ENCODE data around the gene CH25H. TPM values are rescaled to one million over a fixed set of nuclear protein-coding genes. Genes with fewer than 3 reads are reported as not detected.
"Not testable (repeated sequence)": the region's sequence is repeated elsewhere in the genome, so short reads cannot be mapped to it uniquely, and the experiment has no call there.

CH25H gene
- 0.74 TPM for total RNA-seq

GRCh38 chr10:89207181-89207800, at the start of gene CH25H:
CH25H (minus strand) TSS chr10:89207317; CDS start chr10:89207292, 25 bp downstream.
- DNase-seq (ENCODE audit: extremely low spot score in 2 of 2) = peak in 1 of 2 donors; percentile 92
- peak within 1 kb of the TSS; percentile 85 for H3K27ac ChIP-seq
- H3K36me3 ChIP-seq = no peaks in the 10 kb centered on the region
- H3K9me3 ChIP-seq = no peaks in the 10 kb centered on the region
- H3K27me3 ChIP-seq = no peaks in the 10 kb centered on the region
- TF ChIP-seq CTCF (IDR thresholded peaks at IDR 0.05) (no peak), POLR2A (IDR thresholded peaks at IDR 0.05) (peak in 1 of 2 donors; percentile 62), POLR2AphosphoS5 (IDR thresholded peaks at IDR 0.05; ENCODE audit: insufficient read depth in 1 of 2, low read depth in 1 of 2) (peak; percentile 79 to 86)
- H3K4me1 ChIP-seq = peaks cover 19% of the 10 kb centered on the region
- intact Hi-C loops (cut with DNase I) = loop anchor here (5.0 kb wide), 1 partner anchor 275 kb away; no protein-coding TSS in a partner anchor
- peak within 1 kb of the TSS; percentile 62 to 64 for H3K4me3 ChIP-seq

GRCh38 chr10:89256340-89256739, 49.2 kb upstream of the CH25H start:
- peaks cover 8% of the 10 kb centered on the region for H3K4me1 ChIP-seq
- H3K4me3 ChIP-seq = no peak overlapping the region
- intact Hi-C loops (cut with DNase I) = no loop called here
- no peaks in the 10 kb centered on the region for H3K9me3 ChIP-seq
- H3K36me3 ChIP-seq = no peaks in the 10 kb centered on the region
- H3K27me3 ChIP-seq = no peaks in the 10 kb centered on the region
- no peak for DNase-seq (ENCODE audit: extremely low spot score in 2 of 2)
- TF ChIP-seq CTCF (IDR thresholded peaks at IDR 0.05) = no peak
- no peak for TF ChIP-seq POLR2AphosphoS5 (IDR thresholded peaks at IDR 0.05; ENCODE audit: insufficient read depth in 1 of 2, low read depth in 1 of 2)
- TF ChIP-seq POLR2A (IDR thresholded peaks at IDR 0.05) = no peak
- H3K27ac ChIP-seq = no peak overlapping the region

- H3K27ac ChIP-seq = no peak overlapping the region
- no peaks in the 10 kb centered on the region for H3K9me3 ChIP-seq
- no peaks in the 10 kb centered on the region for H3K36me3 ChIP-seq
- intact Hi-C loops (cut with DNase I) = no loop called here
- H3K4me1 ChIP-seq = peaks cover 8% of the 10 kb centered on the region
- TF ChIP-seq POLR2AphosphoS5 (IDR thresholded peaks at IDR 0.05; ENCODE audit: insufficient read depth in 1 of 2, low read depth in 1 of 2) (no peak), CTCF (IDR thresholded peaks at IDR 0.05) (no peak), POLR2A (IDR thresholded peaks at IDR 0.05) (no peak)
- H3K27me3 ChIP-seq = no peaks in the 10 kb centered on the region
- no peak overlapping the region for H3K4me3 ChIP-seq
- DNase-seq (ENCODE audit: extremely low spot score in 2 of 2) = no peak
These were observed 48.7 kb upstream of the CH25H start for GRCh38 chr10:89255793-89256192.

- H3K27me3 ChIP-seq; H3K27ac ChIP-seq; H3K9me3 ChIP-seq; DNase-seq (ENCODE audit: extremely low spot score in 2 of 2); H3K4me3 ChIP-seq; H3K36me3 ChIP-seq; intact Hi-C loops (cut with DNase I): not testable (repeated sequence)
- peaks cover 10% of the 10 kb centered on the region for H3K4me1 ChIP-seq
These were observed 48.0 kb upstream of the CH25H start for GRCh38 chr10:89255091-89255579.

GRCh38 chr10:89252225-89252585, 45.1 kb upstream of the CH25H start:
- TF ChIP-seq CTCF (IDR thresholded peaks at IDR 0.05) (no peak), POLR2A (IDR thresholded peaks at IDR 0.05) (no peak), POLR2AphosphoS5 (IDR thresholded peaks at IDR 0.05; ENCODE audit: insufficient read depth in 1 of 2, low read depth in 1 of 2) (no peak)
- intact Hi-C loops (cut with DNase I) = no loop called here

More at GRCh38 chr10:89252225-89252585, 45.1 kb upstream of the CH25H start:
- Histone ChIP-seq H3K36me3 (no peaks in the 10 kb centered on the region), H3K4me1 (peaks cover 10% of the 10 kb centered on the region), H3K4me3 (peak overlapping the region in 1 of 2 donors; percentile 89), H3K9me3 (no peaks in the 10 kb centered on the region), H3K27ac (no peak overlapping the region), H3K27me3 (no peaks in the 10 kb centered on the region)
- no peak for DNase-seq (ENCODE audit: extremely low spot score in 2 of 2)

Measured in vagina (tissue), 2 donors.